MCF 10A (cell line): ENCODE data around the gene CIBAR2. TPM values are rescaled to one million over a fixed set of nuclear protein-coding genes. Genes with fewer than 3 reads are reported as not detected.

Experiments
- Bru-seq: library from RNA; stranded (reverse); fragments of 400-500 nt; gene quantifications from one replicate; lab custom pipeline; 2021; lab: Mats Ljungman, UMichigan
- BruChase-seq, 2 experiments: library from RNA; stranded (reverse); fragments of 400-500 nt; gene quantifications; one replicate each; lab custom pipeline; 2021; lab: Mats Ljungman, UMichigan
- BruUV-seq: library from RNA; stranded (reverse); fragments of 400-500 nt; replicated peaks from 2 replicates; lab custom pipeline; 2021; lab: Mats Ljungman, UMichigan
- CTCF ChIA-PET: fragments of 300-600 bp; sonication (Branson Sonifier 250); formaldehyde crosslinking; extraction: SDS; loops from one replicate; lab custom pipeline; 2021; ENCODE audit warnings: antibody characterized with exemption, inconsistent platforms; lab: Yijun Ruan, JAX
- POLR2A ChIA-PET: fragments of 300-600, 350-650 bp; sonication (Branson Sonifier 250); formaldehyde crosslinking; extraction: SDS; loops from one replicate; lab custom pipeline; 2020; ENCODE audit warnings: antibody characterized with exemption, inconsistent platforms; lab: Yijun Ruan, JAX
- DNase-seq: peaks from one replicate; pipeline ENCODE4 v3.0.0-alpha.2; 2018; ENCODE audit not compliant: unreplicated experiment
- H3K27ac Mint-ChIP-seq: one replicate; pipeline ENCODE4 v1.8.0; 2022; ENCODE audit warnings: mild to moderate bottlenecking, low read depth, mixed read lengths; ENCODE audit not compliant: unreplicated experiment
- H3K27me3 Mint-ChIP-seq: one replicate; pipeline ENCODE4 v1.8.0; 2022; ENCODE audit warnings: mixed read lengths; ENCODE audit not compliant: insufficient read depth, unreplicated experiment
- H3K36me3 Mint-ChIP-seq: one replicate; pipeline ENCODE4 v1.8.0; 2022; ENCODE audit warnings: mild to moderate bottlenecking, moderate library complexity, mixed read lengths; ENCODE audit not compliant: insufficient read depth, unreplicated experiment
- H3K4me1 Mint-ChIP-seq: one replicate; pipeline ENCODE4 v1.8.0; 2022; ENCODE audit warnings: mixed read lengths; ENCODE audit not compliant: insufficient read depth, unreplicated experiment
- H3K4me3 Mint-ChIP-seq: one replicate; pipeline ENCODE4 v1.8.0; 2022; ENCODE audit warnings: mild to moderate bottlenecking, moderate library complexity, mixed read lengths; ENCODE audit not compliant: unreplicated experiment
- H3K9me3 Mint-ChIP-seq: one replicate; pipeline ENCODE4 v1.8.0; 2022; ENCODE audit warnings: mixed read lengths; ENCODE audit not compliant: unreplicated experiment
- CTCF ChIP-seq: fragments of 200-600 bp; IDR thresholded peaks from one replicate; pipeline ENCODE4 v1.8.0; 2022; ENCODE audit warnings: antibody characterized with exemption, mild to moderate bottlenecking; ENCODE audit not compliant: unreplicated experiment
- intact Hi-C: fragments of 100-400 bp; cut with micrococcal nuclease; formaldehyde crosslinking; loops from 2 replicates; pipeline ENCODE4 v1.14.1; 2022
- long read RNA-seq: library from polyadenylated mRNA; stranded (forward); transcript quantifications from one replicate; pipeline ENCODE4 v2.0.0, GENCODE V29; 2022
- total RNA-seq: library from RNA; stranded (reverse); gene quantifications from 2 replicates; pipeline ENCODE4 v1.2.3, GENCODE V29; 2022

CIBAR2 gene
- total RNA-seq (not detected in 2 replicates), Bru-seq, nascent RNA (not detected), BruChase-seq, experiment 1, labeled RNA remaining after a 6-hour chase (not detected), BruChase-seq, experiment 2, labeled RNA remaining after a 2-hour chase (not detected)
- long read RNA-seq: 0 reads

DNA sequence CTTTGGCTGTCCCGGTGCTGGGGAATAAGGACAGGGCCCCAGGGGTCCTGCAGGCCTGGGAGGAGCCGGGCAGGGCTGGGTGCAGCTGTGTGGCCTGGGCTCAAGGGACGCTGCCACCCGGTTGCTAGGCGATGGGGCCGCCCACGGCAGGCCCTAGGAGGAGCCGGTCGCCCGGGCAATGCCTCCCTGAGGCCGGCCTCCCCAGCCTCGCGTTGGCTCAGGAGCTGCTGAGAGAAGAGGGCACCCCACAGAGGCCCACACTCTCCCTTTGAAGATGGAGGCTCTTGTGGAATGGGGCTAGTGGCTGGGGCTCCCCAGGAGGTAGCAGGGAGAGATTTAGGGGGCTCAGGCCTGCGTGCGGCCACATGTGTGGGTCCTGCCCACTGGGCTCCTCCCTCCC, at the start of gene CIBAR2:
CIBAR2 (minus strand) TSS at position 109 of the 400 bp plus-strand sequence. CDS start 120 bp downstream, outside the sequence.
- H3K27ac Mint-ChIP-seq: peak within 1 kb of the TSS; percentile 47
- H3K4me3 Mint-ChIP-seq: no peak within 1 kb of the TSS
- no peaks in the 10 kb centered on the region for H3K36me3 Mint-ChIP-seq
- DNase-seq: no peak
- peaks cover 6% of the 10 kb centered on the region for H3K4me1 Mint-ChIP-seq
- H3K27me3 Mint-ChIP-seq: no peaks in the 10 kb centered on the region
- H3K9me3 Mint-ChIP-seq: no peaks in the 10 kb centered on the region
- CTCF ChIA-PET: interaction anchor here (0.6 to 1.7 kb wide), 7 partner anchors 10 to 778 kb away, joined by 3 to 6 read pairs (median 3); no protein-coding TSS in a partner anchor
- no TSS peak for BruUV-seq
- POLR2A ChIA-PET: no interaction called here
- no peak for TF ChIP-seq CTCF
- intact Hi-C loops: loop anchor here (10.0 kb wide), 1 partner anchor 132 kb away; no protein-coding TSS in a partner anchor

- Mint-ChIP-seq H3K4me1 (peaks cover 3% of the 10 kb centered on the region), H3K4me3 (no peak overlapping the region), H3K27me3 (peaks cover 23% of the 10 kb centered on the region), H3K36me3 (peaks cover 5% of the 10 kb centered on the region), H3K9me3 (no peaks in the 10 kb centered on the region), H3K27ac (no peak overlapping the region)
- intact Hi-C loops: no loop called here
- POLR2A ChIA-PET: interaction anchor here (1.0 kb wide), 1 partner anchor 10 kb away, joined by 3 read pairs; no protein-coding TSS in a partner anchor
- DNase-seq: no peak
- CTCF ChIA-PET: interaction anchor here (0.5 to 1.2 kb wide), 5 partner anchors 45 to 558 kb away, joined by 3 to 5 read pairs (median 3); no protein-coding TSS in a partner anchor
- no TSS peak for BruUV-seq
- no peak for TF ChIP-seq CTCF
Observed at GRCh38 chr16:85159179-85159980, 47.1 kb upstream of the CIBAR2 start.

DNA sequence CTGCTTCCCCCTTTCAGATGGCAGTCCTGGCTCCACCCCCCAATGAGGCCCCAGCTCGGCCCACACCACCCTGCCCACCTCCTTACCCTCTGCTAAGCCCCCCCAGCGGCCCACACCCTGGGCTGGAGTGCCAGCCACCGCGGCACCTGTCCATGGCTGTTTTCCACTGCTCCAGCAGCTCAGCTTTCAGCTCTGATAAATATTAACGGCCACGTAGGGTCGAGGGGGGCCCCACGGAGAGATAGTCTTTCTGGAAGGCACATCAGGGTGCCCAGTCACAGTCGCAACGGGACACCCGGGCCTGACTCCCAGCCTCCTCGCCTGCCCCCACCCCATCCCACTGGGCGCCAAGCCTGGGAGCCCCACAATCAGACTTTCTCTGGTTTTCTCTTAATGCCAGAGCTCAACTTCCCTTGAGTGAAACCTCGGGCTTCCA, 46.5 kb upstream of the CIBAR2 start:
- Mint-ChIP-seq H3K27me3 (peaks cover 23% of the 10 kb centered on the region), H3K4me1 (peaks cover 5% of the 10 kb centered on the region), H3K9me3 (no peaks in the 10 kb centered on the region), H3K27ac (no peak overlapping the region), H3K4me3 (no peak overlapping the region), H3K36me3 (peaks cover 5% of the 10 kb centered on the region)
- no peak for TF ChIP-seq CTCF
- POLR2A ChIA-PET: interaction anchor here (1.0 kb wide), 2 partner anchors 10 to 128 kb away, joined by 3 read pairs; no protein-coding TSS in a partner anchor
- BruUV-seq: no TSS peak
- DNase-seq: no peak
- intact Hi-C loops: no loop called here
- CTCF ChIA-PET: interaction anchor here (0.6 to 0.9 kb wide), 2 partner anchors 44 to 559 kb away, joined by 3 to 5 read pairs; no protein-coding TSS in a partner anchor
